IPS-20b (cell line): ENCODE data around the gene PFKFB4.

Experiments
- H3K27ac ChIP-seq: one replicate; pipeline ENCODE4 v1.5.1; 2013; ENCODE audit warnings: low read length
- H3K27me3 ChIP-seq: 2 replicates; pipeline ENCODE4 v1.6.1; 2013; ENCODE audit warnings: mild to moderate bottlenecking, low read length, inconsistent platforms; ENCODE audit not compliant: insufficient read depth
- H3K36me3 ChIP-seq: 2 replicates; pipeline ENCODE4 v1.6.1; 2013; ENCODE audit warnings: low read depth, mild to moderate bottlenecking, inconsistent platforms, low read length, moderate library complexity; ENCODE audit not compliant: insufficient read depth
- H3K4me1 ChIP-seq: 2 replicates; pipeline ENCODE4 v1.6.1; 2013; ENCODE audit warnings: mild to moderate bottlenecking, control low read depth, inconsistent platforms, low read length, moderate library complexity; ENCODE audit not compliant: insufficient read depth
- H3K4me3 ChIP-seq: 2 replicates; pipeline ENCODE4 v1.5.1; 2013; ENCODE audit warnings: mild to moderate bottlenecking, low read length, inconsistent platforms
- H3K9ac ChIP-seq: 2 replicates; pipeline ENCODE4 v1.6.1; 2013; ENCODE audit warnings: low read depth, mild to moderate bottlenecking, inconsistent platforms, low read length, moderate library complexity
- H3K9me3 ChIP-seq: 2 replicates; pipeline ENCODE4 v1.6.1; 2013; ENCODE audit warnings: mild to moderate bottlenecking, low read depth, low read length, inconsistent platforms; ENCODE audit not compliant: insufficient read depth

Gene PFKFB4

DNA sequence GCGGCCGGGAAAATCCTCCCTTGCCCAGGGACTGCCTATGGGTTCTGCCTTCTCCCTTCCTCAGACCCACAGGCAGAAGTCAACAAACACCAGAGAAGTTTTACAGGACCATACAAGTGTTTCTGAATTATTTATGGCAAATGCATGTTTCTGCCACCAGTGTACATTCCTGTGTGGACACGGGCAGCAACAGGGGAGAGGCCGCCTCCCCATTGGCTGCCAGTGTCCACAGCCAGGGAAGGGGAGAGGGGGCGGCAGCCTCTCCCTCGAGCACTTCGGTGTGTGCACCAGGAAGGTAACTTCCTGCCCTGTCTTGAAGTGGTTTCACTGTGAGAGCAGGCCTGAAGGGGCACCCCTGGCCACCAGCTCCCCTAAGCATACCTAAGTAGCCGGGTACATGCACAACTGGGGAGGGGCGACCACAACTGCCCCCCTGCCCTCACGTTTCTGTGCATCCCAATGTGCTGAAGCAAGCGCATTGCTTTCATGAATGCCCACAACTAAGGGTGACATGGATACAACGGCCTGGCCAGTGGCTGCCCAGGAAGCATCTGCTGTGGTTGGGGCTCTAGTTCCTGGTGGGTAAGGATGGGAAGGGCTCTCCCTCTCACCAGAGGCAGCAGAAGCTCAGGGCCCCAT is 37.8 kb downstream of the PFKFB4 start:
- H3K9ac ChIP-seq = no peak overlapping the region
- H3K9me3 ChIP-seq = no peaks in the 10 kb centered on the region
- H3K27ac ChIP-seq = no peak overlapping the region
- H3K4me1 ChIP-seq = no peaks in the 10 kb centered on the region
- no peak overlapping the region for H3K4me3 ChIP-seq
- H3K27me3 ChIP-seq = no peaks in the 10 kb centered on the region
- no peaks in the 10 kb centered on the region for H3K36me3 ChIP-seq

DNA sequence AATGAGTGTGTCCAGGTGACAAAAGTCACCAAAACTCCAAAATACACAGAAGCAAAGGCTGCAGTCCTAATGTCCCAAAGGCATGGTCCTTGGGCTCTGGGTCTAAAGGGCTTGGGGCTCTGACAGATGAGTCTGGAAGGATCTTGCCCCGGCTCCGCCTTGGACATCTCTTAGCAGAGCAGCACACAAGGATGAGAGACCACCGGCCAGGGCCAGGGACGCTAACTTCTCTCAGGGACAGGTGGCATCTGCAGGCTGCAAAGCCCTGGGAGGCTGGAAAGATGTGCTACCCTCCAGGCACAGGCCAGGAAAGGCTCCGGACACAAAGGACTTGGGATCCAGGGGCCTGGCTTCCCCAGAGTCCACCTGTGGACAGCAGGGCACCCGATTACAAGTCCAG is 38.5 kb downstream of the PFKFB4 start:
- H3K4me1 ChIP-seq = no peaks in the 10 kb centered on the region
- no peaks in the 10 kb centered on the region for H3K27me3 ChIP-seq
- no peaks in the 10 kb centered on the region for H3K9me3 ChIP-seq
- no peak overlapping the region for H3K27ac ChIP-seq
- no peaks in the 10 kb centered on the region for H3K36me3 ChIP-seq
- no peak overlapping the region for H3K4me3 ChIP-seq
- no peak overlapping the region for H3K9ac ChIP-seq

DNA sequence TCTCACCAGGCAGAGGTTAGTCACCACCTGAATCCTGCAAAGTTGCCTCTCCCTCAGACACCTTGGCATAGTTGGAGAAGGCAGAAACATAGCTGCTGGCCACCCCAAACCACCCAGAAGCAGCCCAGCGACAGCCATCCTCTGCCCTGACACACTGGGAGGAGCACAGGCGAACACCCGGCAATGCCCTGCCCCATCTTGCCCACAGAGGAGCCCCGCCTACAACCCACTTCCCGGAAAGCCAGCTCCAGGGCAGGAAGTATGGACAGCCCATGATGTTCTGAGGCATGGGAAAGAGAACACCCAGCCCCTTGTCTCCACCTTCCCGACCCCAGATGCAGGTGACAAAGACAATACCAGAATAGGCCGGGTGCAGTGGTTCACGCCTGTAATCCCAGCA is 40.0 kb downstream of the PFKFB4 start:
- no peak overlapping the region for H3K27ac ChIP-seq

DNA sequence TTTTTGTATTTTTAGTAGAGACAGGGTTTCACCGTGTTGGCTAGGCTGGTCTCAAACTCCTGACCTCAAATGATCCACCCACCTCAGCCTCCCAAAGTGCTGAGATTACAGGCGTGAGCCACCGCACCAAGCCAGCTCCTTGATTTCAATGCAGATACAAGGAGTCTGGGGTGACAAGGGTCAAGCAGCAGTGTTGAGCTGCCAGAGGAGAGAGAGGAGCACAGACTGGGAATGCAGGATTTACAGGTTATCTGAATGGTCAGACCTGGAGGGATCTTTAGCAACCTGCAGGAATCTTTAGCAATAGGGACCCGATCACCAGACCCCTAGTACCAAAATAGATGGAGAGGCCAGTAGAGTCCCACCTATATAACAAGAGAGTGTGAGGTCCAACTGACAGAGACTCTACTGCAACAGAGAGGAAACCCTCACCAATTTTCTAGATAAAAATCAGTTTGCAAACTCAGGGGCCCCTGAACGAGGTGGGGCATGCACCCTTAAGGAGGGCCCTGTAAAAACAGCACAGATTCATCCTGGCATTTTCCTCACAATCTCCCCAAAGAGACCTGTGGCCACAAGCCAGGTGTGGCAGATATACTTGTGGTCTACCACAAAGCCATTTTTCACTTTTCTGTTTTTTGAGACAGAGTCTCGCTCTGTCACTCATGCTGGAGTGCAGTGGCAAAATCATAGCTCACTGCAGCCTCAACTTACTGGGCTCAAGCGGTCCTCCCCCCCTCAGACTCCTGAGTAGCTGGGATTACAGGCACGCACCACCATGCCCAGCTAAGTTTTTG is 42.0 kb downstream of the PFKFB4 start:
- Histone ChIP-seq H3K9me3 (no peaks in the 10 kb centered on the region), H3K9ac (no peak overlapping the region), H3K4me1 (0 out of 2 replicates have a peak, but pooled peaks cover 2% of the 10 kb centered on the region), H3K27me3 (no peaks in the 10 kb centered on the region), H3K4me3 (no peak overlapping the region), H3K27ac (no peak overlapping the region), H3K36me3 (no peaks in the 10 kb centered on the region)

More for the DNA sequence above, 40.0 kb downstream of the PFKFB4 start:
- H3K9ac ChIP-seq = no peak overlapping the region
- H3K9me3 ChIP-seq = no peaks in the 10 kb centered on the region
- no peaks in the 10 kb centered on the region for H3K4me1 ChIP-seq
- no peak overlapping the region for H3K4me3 ChIP-seq
- no peaks in the 10 kb centered on the region for H3K27me3 ChIP-seq
- no peaks in the 10 kb centered on the region for H3K36me3 ChIP-seq

DNA sequence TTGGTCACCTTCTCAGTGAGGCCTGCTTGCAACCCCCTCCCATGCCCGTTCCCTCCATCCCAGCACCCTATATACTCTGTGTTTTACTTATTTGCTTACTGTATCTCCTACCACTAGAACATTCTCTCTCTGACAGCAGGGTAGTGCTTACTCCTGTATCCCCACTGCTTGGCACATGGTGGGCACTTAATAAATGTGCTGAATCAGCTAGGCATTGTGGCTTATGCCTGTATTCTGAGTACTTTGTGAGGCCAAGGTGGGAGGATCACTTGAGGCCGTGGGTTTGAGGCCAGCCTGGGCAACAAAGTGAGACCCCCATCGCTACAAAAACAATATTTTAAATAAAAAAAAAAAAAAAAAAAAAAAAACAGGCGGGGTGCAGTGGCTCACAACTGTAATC is 45.1 kb downstream of the PFKFB4 start:
- H3K4me3 ChIP-seq = no peak overlapping the region
- H3K36me3 ChIP-seq = no peaks in the 10 kb centered on the region
- H3K4me1 ChIP-seq = peaks cover 8% of the 10 kb centered on the region; the same call in 1 of the 2 replicates
- no peaks in the 10 kb centered on the region for H3K9me3 ChIP-seq
- no peaks in the 10 kb centered on the region for H3K27me3 ChIP-seq
- H3K27ac ChIP-seq = no peak overlapping the region
- H3K9ac ChIP-seq = no peak overlapping the region

DNA sequence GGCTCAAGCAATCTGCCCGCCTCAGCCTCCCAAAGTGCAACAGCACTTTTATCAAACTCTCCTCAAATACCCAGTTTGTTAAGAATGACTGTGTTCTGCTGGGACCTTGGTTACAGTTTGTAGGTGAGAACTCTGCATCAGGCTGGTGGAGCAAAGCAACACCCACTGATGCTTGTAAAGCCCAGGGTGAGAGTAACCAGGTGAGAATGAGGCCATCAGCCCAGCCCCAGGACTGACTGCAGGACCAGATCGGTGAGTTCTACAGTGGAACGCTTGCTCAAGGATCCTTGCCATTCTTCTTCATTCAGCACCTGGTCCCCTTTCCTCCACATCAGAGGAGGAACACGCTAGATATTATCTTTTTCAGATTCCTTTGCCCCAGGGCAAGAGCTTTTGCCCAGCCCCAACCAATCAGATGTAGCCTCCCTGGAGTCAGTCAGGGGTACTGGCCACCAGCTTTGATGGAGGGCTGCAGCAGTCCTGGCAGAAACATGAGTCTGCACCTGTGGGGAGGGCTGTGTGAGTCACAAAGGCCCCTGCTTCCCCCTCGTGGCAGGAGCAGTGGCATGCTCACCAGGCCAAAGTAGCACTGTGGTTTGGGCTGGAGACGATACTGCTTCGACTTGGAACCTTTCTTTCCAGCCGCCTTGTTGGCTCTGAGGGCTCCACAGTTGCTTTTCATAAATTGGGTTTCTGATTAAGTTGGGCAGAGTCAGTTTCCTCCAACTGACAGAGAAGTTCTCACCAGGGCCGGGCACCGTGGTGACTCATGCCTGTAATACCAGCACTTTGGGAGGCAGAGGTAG is 49.1 kb downstream of the PFKFB4 start:
- peak overlapping the region; percentile 6; the same call in 1 of the 2 replicates for H3K9ac ChIP-seq
- H3K27ac ChIP-seq = no peak overlapping the region
- H3K36me3 ChIP-seq = no peaks in the 10 kb centered on the region

DNA sequence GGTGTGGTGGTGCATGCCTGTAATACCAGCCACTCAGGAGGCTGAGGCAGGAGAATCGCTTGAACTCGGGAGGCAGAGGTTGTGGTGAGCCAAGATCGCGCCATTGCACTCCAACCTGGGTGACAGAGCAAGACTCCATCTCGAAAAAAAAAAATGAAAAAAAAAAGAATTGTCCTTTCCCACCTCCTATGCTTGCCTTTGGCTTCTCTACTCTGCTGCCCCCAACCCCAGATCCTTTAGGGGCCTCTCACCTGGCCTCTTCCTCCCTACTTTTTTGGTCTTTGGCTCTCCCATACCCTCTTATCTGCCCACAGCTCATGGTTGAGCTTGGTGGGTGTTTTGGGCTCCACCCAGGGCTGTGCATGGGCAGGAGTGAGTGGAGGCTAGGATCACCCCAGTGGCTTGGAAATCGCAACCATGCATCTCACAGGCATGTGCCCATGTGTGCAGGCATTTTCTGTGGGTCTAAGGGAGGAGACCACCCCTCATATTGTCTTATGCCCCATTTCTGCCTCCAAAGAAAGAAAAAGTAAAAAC is 50.6 kb downstream of the PFKFB4 start:
- peaks cover 23% of the 10 kb centered on the region for H3K4me1 ChIP-seq
- no peak overlapping the region for H3K9ac ChIP-seq
- H3K9me3 ChIP-seq = no peaks in the 10 kb centered on the region
- H3K27ac ChIP-seq = no peak overlapping the region
- no peaks in the 10 kb centered on the region for H3K36me3 ChIP-seq
- H3K27me3 ChIP-seq = peaks cover 11% of the 10 kb centered on the region; the same call in 1 of the 2 replicates
- H3K4me3 ChIP-seq = no peak overlapping the region

More for the DNA sequence above, 49.1 kb downstream of the PFKFB4 start:
- Histone ChIP-seq H3K4me3 (no peak overlapping the region), H3K9me3 (no peaks in the 10 kb centered on the region), H3K27me3 (peaks cover 11% of the 10 kb centered on the region; the same call in 1 of the 2 replicates), H3K4me1 (peaks cover 23% of the 10 kb centered on the region)

DNA sequence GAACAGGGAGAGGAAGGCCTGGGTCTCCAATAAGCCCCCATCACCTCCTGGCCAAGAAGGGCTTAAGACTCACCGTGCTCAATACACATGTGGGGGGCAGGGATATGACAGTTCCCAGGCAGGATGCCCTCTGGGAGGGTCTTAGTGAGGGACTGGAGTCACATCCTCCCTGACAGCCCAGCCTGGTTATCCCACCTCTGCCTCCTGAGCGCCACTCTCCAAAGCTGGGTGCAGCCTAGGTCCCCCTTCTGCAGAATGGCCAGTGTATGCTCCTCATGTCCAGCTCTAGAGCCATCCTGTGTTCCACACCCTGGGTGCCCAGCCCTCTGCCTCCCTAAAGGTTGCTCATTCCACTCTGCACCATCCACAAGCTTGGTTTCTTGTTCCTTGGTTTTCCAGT is 51.5 kb downstream of the PFKFB4 start:
- peaks cover 11% of the 10 kb centered on the region; the same call in 1 of the 2 replicates for H3K27me3 ChIP-seq
- no peaks in the 10 kb centered on the region for H3K9me3 ChIP-seq
- peak overlapping the region; percentile 54; the same call in 1 of the 2 replicates for H3K9ac ChIP-seq
- H3K4me1 ChIP-seq = peaks cover 23% of the 10 kb centered on the region
- no peak overlapping the region for H3K27ac ChIP-seq
- peaks cover under 1% of the 10 kb centered on the region; the same call in 1 of the 2 replicates for H3K36me3 ChIP-seq
- peak overlapping the region; percentile 74; the same call in 1 of the 2 replicates for H3K4me3 ChIP-seq

DNA sequence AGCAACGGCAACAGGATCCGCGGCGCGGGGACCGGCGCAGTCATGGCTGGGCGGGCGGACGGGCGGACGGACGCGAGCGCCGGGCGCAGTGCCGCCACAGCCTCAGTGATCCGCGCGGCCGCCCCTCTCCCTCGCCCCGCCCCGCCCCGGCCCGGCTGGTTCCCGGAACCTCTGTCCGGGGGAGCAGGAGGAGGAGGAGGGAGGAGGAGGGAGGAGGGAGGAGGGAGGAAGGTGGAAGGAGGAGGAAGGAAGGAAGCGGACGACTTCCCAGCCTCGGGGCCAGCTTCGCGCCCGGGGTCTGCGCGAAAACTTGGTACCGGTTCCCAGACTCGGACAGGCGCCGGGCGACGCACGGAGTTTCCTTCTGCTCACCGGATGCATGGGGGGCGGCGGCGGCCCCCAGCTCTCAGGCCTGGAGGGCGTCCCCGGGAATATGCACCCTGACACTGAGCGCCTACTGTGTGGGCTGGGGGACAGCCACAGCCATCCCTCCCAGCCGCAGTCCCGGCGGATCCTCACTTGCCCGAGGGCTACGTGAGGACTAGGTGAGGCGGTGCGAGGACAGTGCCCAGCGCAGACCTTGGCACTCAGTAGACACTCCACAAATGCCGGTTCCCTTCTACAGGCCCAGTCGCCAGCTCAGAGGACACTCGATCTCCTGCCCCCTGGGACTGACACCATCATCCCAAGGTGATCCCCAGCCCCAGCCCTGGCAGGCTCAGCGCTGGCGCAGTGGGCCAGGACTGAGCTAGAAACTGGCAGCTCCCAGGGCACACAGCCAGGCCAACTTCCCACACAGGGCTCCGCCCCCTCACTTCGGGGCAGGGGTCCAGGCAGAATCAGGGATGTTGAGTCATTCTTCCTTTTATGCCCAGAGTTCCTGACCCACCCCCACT is 52.3 kb downstream of the PFKFB4 start, which contains the start of gene SHISA5:
TSS of gene SHISA5 (minus strand) at position 124 of the 896 bp plus-strand sequence. CDS start at position 44, 80 bp downstream.
- H3K9me3 ChIP-seq = no peaks in the 10 kb centered on the region
- H3K27me3 ChIP-seq = peaks cover 11% of the 10 kb centered on the region; the same call in 1 of the 2 replicates
- peak within 1 kb of the TSS; percentile 74 for H3K9ac ChIP-seq
- H3K4me3 ChIP-seq = peak within 1 kb of the TSS; percentile 74
- peaks cover 4% of the 10 kb centered on the region; the same call in 1 of the 2 replicates for H3K36me3 ChIP-seq
- H3K4me1 ChIP-seq = peaks cover 20% of the 10 kb centered on the region
- no peak within 1 kb of the TSS for H3K27ac ChIP-seq

DNA sequence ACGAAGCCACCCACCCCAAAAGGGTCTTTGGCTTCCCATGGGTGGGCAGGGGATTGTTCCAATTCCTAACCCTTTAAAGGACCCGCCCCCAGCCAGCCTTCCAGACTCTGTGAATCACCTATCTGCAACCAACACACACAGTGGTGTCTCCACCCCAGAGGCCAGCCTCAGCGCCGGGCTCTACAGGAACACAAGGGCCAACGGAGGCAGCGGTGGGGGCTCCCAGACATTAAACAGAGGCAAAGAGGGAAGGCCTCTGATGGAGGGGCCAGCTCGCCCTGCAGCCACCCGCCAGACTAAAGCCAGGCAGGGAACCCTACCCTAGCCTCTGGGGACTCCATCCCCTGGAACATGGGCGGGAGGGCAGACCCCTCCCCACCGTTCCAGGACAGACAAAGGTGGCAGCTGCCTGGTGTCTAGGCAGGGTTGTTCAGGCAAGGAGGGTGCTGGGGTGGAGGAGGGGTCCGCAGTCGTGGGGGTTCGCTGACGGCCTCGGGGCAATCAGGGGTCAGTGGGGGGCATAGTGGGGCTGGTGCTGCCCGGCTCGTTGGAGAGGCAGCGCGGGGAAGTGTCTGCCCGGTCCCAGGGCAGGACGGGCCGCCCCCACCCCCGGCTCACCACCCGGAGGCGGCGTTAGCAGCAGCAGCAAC is 53.1 kb downstream of the PFKFB4 start:
- Histone ChIP-seq H3K27ac (no peak overlapping the region), H3K9me3 (no peaks in the 10 kb centered on the region), H3K27me3 (peaks cover 11% of the 10 kb centered on the region; the same call in 1 of the 2 replicates), H3K4me1 (peaks cover 20% of the 10 kb centered on the region), H3K36me3 (peaks cover 4% of the 10 kb centered on the region; the same call in 1 of the 2 replicates), H3K4me3 (peak overlapping the region; percentile 74), H3K9ac (peak overlapping the region; percentile 74)
